BJ (cell line): ENCODE data around the gene PEMT. TPM values are rescaled to one million over a fixed set of nuclear protein-coding genes. Genes with fewer than 3 reads are reported as not detected.

Experiments
- CTCF ChIA-PET: fragments of 350-600 bp; formaldehyde crosslinking; extraction: SDS; loops from one replicate; lab custom pipeline; 2021; ENCODE audit warnings: antibody characterized with exemption, inconsistent platforms; lab: Yijun Ruan, JAX
- POLR2A ChIA-PET: fragments of 300-600 bp; sonication (Branson Sonifier 250); formaldehyde crosslinking; extraction: SDS; loops from one replicate; lab custom pipeline; 2021; ENCODE audit warnings: antibody characterized with exemption; lab: Charles Lee
- DNase-seq: peaks from one replicate; pipeline ENCODE4 v3.0.0-alpha.2; 2011; ENCODE audit warnings: low read depth
- H3K27me3 ChIP-seq: 2 replicates; pipeline ENCODE4 v1.6.0; 2011; ENCODE audit warnings: low read length; ENCODE audit not compliant: control insufficient read depth, insufficient read depth
- H3K36me3 ChIP-seq: 2 replicates; pipeline ENCODE4 v1.5.1; 2011; ENCODE audit warnings: low read length; ENCODE audit not compliant: control insufficient read depth, insufficient read depth
- H3K4me3 ChIP-seq: 2 replicates; pipeline ENCODE4 v1.5.1; 2011; ENCODE audit warnings: low read depth, mild to moderate bottlenecking, control low read depth, low read length
- CTCF ChIP-seq: IDR thresholded peaks from 2 replicates; pipeline ENCODE4 v1.5.1; 2011; ENCODE audit warnings: low read depth, mild to moderate bottlenecking, control low read depth, inconsistent platforms, low read length, moderate library complexity; ENCODE audit not compliant: insufficient read depth
- polyA plus RNA-seq: library from polyadenylated mRNA; depleted of rRNA; stranded (reverse); fragments of >200 nt; gene quantifications from 2 replicates; pipeline ENCODE4 v1.2.3, GENCODE V29; 2011

PEMT gene
- polyA plus RNA-seq, 1 experiment: 50.7 TPM

- H3K4me3 ChIP-seq: no peak overlapping the region
- DNase-seq: no peak
- TF ChIP-seq CTCF: no peak
- no peaks in the 10 kb centered on the region for H3K36me3 ChIP-seq
- no peaks in the 10 kb centered on the region for H3K27me3 ChIP-seq
- CTCF ChIA-PET: interaction anchor here (1.3 kb wide), 1 partner anchor 14 kb away, joined by 6 read pairs; no protein-coding TSS in a partner anchor
- POLR2A ChIA-PET: no interaction called here
These were observed 4.2 kb upstream of the PEMT start for GRCh38 chr17:17595755-17596154.

GRCh38 chr17:17593222-17593620, 1.7 kb upstream of the PEMT start:
- Histone ChIP-seq H3K4me3 (no peak overlapping the region), H3K27me3 (no peaks in the 10 kb centered on the region), H3K36me3 (no peaks in the 10 kb centered on the region)
- ChIA-PET POLR2A (no interaction called here), CTCF (no interaction called here)
- TF ChIP-seq CTCF: no peak
- DNase-seq: no peak

GRCh38 chr17:17590883-17591354, 589 bp downstream of the PEMT start:
- CTCF ChIA-PET: interaction anchor here (0.7 to 5.8 kb wide), 9 partner anchors 14 to 271 kb away, joined by 3 to 29 read pairs (median 4); partner anchors contain the start of gene RASD1
- H3K36me3 ChIP-seq: no peaks in the 10 kb centered on the region
- no peaks in the 10 kb centered on the region for H3K27me3 ChIP-seq
- no peak for DNase-seq
- TF ChIP-seq CTCF: no peak
- POLR2A ChIA-PET: interaction anchor here (0.7 kb wide), 1 partner anchor 22 kb away, joined by 3 read pairs; no protein-coding TSS in a partner anchor
- peak overlapping the region; percentile 69 for H3K4me3 ChIP-seq

- no peak for TF ChIP-seq CTCF
- no peak for DNase-seq
- ChIA-PET CTCF (interaction anchor here (0.7 to 5.8 kb wide), 6 partner anchors 21 to 234 kb away, joined by 3 to 29 read pairs (median 6); partner anchors contain the start of gene RASD1), POLR2A (interaction anchor here (0.6 kb wide), 2 partner anchors 94 kb away, joined by 3 to 5 read pairs; partner anchors contain the start of gene RASD1)
- Histone ChIP-seq H3K4me3 (peak overlapping the region; percentile 69), H3K27me3 (no peaks in the 10 kb centered on the region), H3K36me3 (no peaks in the 10 kb centered on the region)
These were observed 1.3 kb downstream of the PEMT start for GRCh38 chr17:17590141-17590751.

GRCh38 chr17:17587614-17588337, 3.7 kb downstream of the PEMT start:
- TF ChIP-seq CTCF: no peak
- Histone ChIP-seq H3K27me3 (no peaks in the 10 kb centered on the region), H3K4me3 (no peak overlapping the region), H3K36me3 (no peaks in the 10 kb centered on the region)
- DNase-seq: no peak
- POLR2A ChIA-PET: no interaction called here
- CTCF ChIA-PET: interaction anchor here (0.9 to 5.8 kb wide), 5 partner anchors 11 to 91 kb away, joined by 3 to 29 read pairs (median 5); partner anchors contain the start of gene RASD1
